Measurements from ENCODE around the gene RAB22A. TPM values are rescaled to one million over a fixed set of nuclear protein-coding genes. Genes with fewer than 3 reads are reported as not detected.

RAB22A gene
- total and polyA plus RNA-seq, 2 donors from 2014 or later = 7.0 to 20.7 TPM

- TF ChIP-seq, protein P1, sequence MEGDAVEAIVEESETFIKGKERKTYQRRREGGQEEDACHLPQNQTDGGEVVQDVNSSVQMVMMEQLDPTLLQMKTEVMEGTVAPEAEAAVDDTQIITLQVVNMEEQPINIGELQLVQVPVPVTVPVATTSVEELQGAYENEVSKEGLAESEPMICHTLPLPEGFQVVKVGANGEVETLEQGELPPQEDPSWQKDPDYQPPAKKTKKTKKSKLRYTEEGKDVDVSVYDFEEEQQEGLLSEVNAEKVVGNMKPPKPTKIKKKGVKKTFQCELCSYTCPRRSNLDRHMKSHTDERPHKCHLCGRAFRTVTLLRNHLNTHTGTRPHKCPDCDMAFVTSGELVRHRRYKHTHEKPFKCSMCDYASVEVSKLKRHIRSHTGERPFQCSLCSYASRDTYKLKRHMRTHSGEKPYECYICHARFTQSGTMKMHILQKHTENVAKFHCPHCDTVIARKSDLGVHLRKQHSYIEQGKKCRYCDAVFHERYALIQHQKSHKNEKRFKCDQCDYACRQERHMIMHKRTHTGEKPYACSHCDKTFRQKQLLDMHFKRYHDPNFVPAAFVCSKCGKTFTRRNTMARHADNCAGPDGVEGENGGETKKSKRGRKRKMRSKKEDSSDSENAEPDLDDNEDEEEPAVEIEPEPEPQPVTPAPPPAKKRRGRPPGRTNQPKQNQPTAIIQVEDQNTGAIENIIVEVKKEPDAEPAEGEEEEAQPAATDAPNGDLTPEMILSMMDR (IDR thresholded peaks at IDR 0.05; ENCODE audit: borderline replicate concordance, extremely low read depth, insufficient read depth) = no peak
- Histone ChIP-seq H3K4me1 (ENCODE audit: control insufficient read depth in 2 of 3, insufficient read depth in 2 of 3, low read depth in 1 of 3, low read length in 3 of 3) (peaks cover 0 to 3% (median 0%) of the 10 kb centered on the region in 3 donors), H3K36me3 (ENCODE audit: control insufficient read depth in 2 of 3, insufficient read depth in 3 of 3, low read length in 3 of 3) (peaks cover 2 to 10% (median 6%) of the 10 kb centered on the region in 3 donors), H3K9me3 (ENCODE audit: control insufficient read depth in 2 of 3, insufficient read depth in 1 of 3, low read length in 3 of 3) (no peaks in the 10 kb centered on the region), H3K9ac (ENCODE audit: low read length in 3 of 3) (no peak overlapping the region), H3K27me3 (ENCODE audit: control insufficient read depth, insufficient read depth, low read length) (no peaks in the 10 kb centered on the region), H3K27ac (ENCODE audit: low read depth in 2 of 2, low read length in 2 of 2) (no peak overlapping the region), H3K4me3 (ENCODE audit: low read length in 3 of 3) (no peak overlapping the region)
- intact Hi-C loops (cut with DNase I) = no loop called here
- no peak for FAIRE-seq
- no peak for DNase-seq
Observed at GRCh38 chr20:58340853-58341252, 31.3 kb downstream of the RAB22A start.

DNA sequence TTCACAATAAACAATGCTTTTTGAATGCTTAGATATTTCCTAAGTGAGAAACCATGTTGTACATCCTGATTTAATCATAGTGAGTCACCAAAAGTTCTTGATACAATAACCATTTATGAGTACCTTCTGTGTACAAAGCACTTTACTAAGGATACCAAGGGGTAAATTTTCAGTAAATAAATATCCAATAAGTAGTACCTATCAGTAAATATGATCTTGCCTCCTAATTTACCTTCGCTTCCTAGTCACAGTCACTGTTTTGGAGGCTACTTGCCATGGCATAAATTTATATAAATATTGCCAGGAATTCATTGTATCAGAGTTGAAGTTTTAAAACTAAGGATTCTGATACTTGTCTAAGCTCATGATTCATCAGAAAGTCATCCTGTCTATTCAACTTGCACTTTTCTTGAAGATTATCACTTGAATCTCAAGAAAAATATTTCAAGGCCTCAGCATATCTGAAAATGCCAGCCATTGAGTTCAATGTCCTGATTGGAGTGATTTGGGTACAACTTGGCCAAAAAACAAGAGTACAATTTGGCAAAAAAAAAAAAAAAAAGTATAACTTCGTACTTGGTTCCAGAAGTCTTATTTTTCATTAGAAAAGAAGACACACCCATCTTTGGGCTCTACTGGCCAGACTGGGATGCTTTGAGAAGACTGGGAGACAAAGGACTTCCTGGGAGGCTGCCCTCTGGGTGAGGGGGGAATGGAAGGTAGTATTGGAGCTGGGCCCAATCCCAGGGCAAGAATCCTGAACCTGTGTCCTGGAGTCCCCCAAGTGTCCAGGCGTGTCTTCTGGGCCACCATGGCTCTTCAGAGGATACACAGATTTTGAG lies 32.8 kb downstream of the RAB22A start:
- FAIRE-seq (no peak), DNase-seq (no peak)
- no peaks in the 10 kb centered on the region for H3K27me3 ChIP-seq (ENCODE audit: control insufficient read depth, insufficient read depth, low read length)
- no peak overlapping the region for H3K9ac ChIP-seq (ENCODE audit: low read length in 3 of 3)
- H3K36me3 ChIP-seq (ENCODE audit: control insufficient read depth in 2 of 3, insufficient read depth in 3 of 3, low read length in 3 of 3) = peaks cover 2 to 16% (median 13%) of the 10 kb centered on the region in 3 donors
- H3K27ac ChIP-seq (ENCODE audit: low read depth in 2 of 2, low read length in 2 of 2) = no peak overlapping the region
- TF ChIP-seq, protein P1 (IDR thresholded peaks at IDR 0.05; ENCODE audit: borderline replicate concordance, extremely low read depth, insufficient read depth) = no peak
- peaks cover 0 to 3% (median 0%) of the 10 kb centered on the region in 3 donors for H3K4me1 ChIP-seq (ENCODE audit: control insufficient read depth in 2 of 3, insufficient read depth in 2 of 3, low read depth in 1 of 3, low read length in 3 of 3)
- H3K9me3 ChIP-seq (ENCODE audit: control insufficient read depth in 2 of 3, insufficient read depth in 1 of 3, low read length in 3 of 3) = no peaks in the 10 kb centered on the region
- intact Hi-C loops (cut with DNase I) = no loop called here
- H3K4me3 ChIP-seq (ENCODE audit: low read length in 3 of 3) = no peak overlapping the region

- Histone ChIP-seq H3K27me3 (ENCODE audit: control insufficient read depth, insufficient read depth, low read length) (no peaks in the 10 kb centered on the region), H3K27ac (ENCODE audit: low read depth in 2 of 2, low read length in 2 of 2) (no peak overlapping the region), H3K4me1 (ENCODE audit: control insufficient read depth in 2 of 3, insufficient read depth in 2 of 3, low read depth in 1 of 3, low read length in 3 of 3) (peaks cover 0 to 3% (median 0%) of the 10 kb centered on the region in 3 donors), H3K4me3 (ENCODE audit: low read length in 3 of 3) (no peak overlapping the region), H3K9ac (ENCODE audit: low read length in 3 of 3) (no peak overlapping the region), H3K36me3 (ENCODE audit: control insufficient read depth in 2 of 3, insufficient read depth in 3 of 3, low read length in 3 of 3) (peaks cover 2 to 16% (median 13%) of the 10 kb centered on the region in 3 donors), H3K9me3 (ENCODE audit: control insufficient read depth in 2 of 3, insufficient read depth in 1 of 3, low read length in 3 of 3) (no peaks in the 10 kb centered on the region)
- FAIRE-seq (no peak), DNase-seq (no peak)
- intact Hi-C loops (cut with DNase I) = no loop called here
- TF ChIP-seq, protein P1 (IDR thresholded peaks at IDR 0.05; ENCODE audit: borderline replicate concordance, extremely low read depth, insufficient read depth) = no peak
Observed at GRCh38 chr20:58344741-58345140, 35.2 kb downstream of the RAB22A start.
